Naive thymus-derived CD4-positive, alpha-beta T cell (primary cell): ENCODE data around the gene CNOT6. TPM values are rescaled to one million over a fixed set of nuclear protein-coding genes. Genes with fewer than 3 reads are reported as not detected.

Experiments used
- ATAC-seq: fragments of 150-1000 bp; cut with Tn5 transposase; 2 replicates; pipeline ENCODE4 v1.10.0; 2021; ENCODE audit warnings: mild to moderate bottlenecking, moderate library complexity
- CTCF ChIA-PET: fragments of 350-600 bp; sonication (Branson Sonifier 250); formaldehyde crosslinking; loops from one replicate; lab custom pipeline; 2021; ENCODE audit warnings: antibody characterized with exemption; lab: Charles Lee
- POLR2A ChIA-PET: fragments of 350-600 bp; sonication (Branson Sonifier 250); formaldehyde crosslinking; loops from one replicate; lab custom pipeline; 2021; ENCODE audit warnings: antibody characterized with exemption, inconsistent platforms; lab: Charles Lee
- DNase-seq, 9 donors: peaks; one replicate each; pipeline versions ENCODE4 v3.0.0 to v3.0.0-alpha.2; 2020 to 2022; ENCODE audit warnings: mixed read lengths in 1 of 9
- H3K27ac ChIP-seq: one replicate; pipeline ENCODE4 v1.7.0; 2013; ENCODE audit warnings: mild to moderate bottlenecking, low read depth, low read length, moderate library complexity
- H3K27me3 ChIP-seq, 2 donors: one replicate each; pipeline ENCODE4 v1.7.0; 2013; ENCODE audit warnings: low read length in 2 of 2, mild to moderate bottlenecking in 2 of 2, moderate library complexity in 2 of 2; ENCODE audit not compliant: control insufficient read depth in 2 of 2, insufficient read depth in 2 of 2
- H3K36me3 ChIP-seq, 3 experiments: 1 replicate in 2 of 3; 2 replicates in 1 of 3; pipeline ENCODE4 v1.7.0; 2013; ENCODE audit warnings: low read length in 3 of 3, mild to moderate bottlenecking in 3 of 3, moderate library complexity in 1 of 3; ENCODE audit not compliant: insufficient read depth in 3 of 3, control insufficient read depth in 2 of 3
- H3K4me1 ChIP-seq, 2 donors: one replicate each; pipeline ENCODE4 v1.7.0; 2013; ENCODE audit warnings: low read length in 2 of 2, mild to moderate bottlenecking in 2 of 2, moderate library complexity in 1 of 2; ENCODE audit not compliant: control insufficient read depth in 2 of 2, insufficient read depth in 2 of 2
- H3K4me3 ChIP-seq: 2 replicates; pipeline ENCODE4 v1.7.0; 2013; ENCODE audit warnings: mild to moderate bottlenecking, low read length
- H3K9me3 ChIP-seq, 3 experiments: 1 replicate in 2 of 3; 2 replicates in 1 of 3; pipeline ENCODE4 v1.7.0; 2013; ENCODE audit warnings: low read length in 3 of 3; ENCODE audit not compliant: control insufficient read depth in 2 of 3
- H3K27ac Mint-ChIP-seq, 9 donors: one replicate each; pipeline ENCODE4 v1.8.0; 2020 to 2022; ENCODE audit warnings: mixed read lengths in 9 of 9, mild to moderate bottlenecking in 8 of 9, moderate library complexity in 5 of 9, inconsistent platforms in 2 of 9
- H3K27me3 Mint-ChIP-seq, 5 donors: one replicate each; pipeline ENCODE4 v1.8.0; 2021 to 2022; ENCODE audit warnings: mixed read lengths in 5 of 5, mild to moderate bottlenecking in 1 of 5
- H3K36me3 Mint-ChIP-seq, 5 donors: one replicate each; pipeline ENCODE4 v1.8.0; 2020 to 2022; ENCODE audit warnings: mixed read lengths in 5 of 5, mild to moderate bottlenecking in 3 of 5, inconsistent platforms in 1 of 5
- H3K4me1 Mint-ChIP-seq, 7 donors: one replicate each; pipeline ENCODE4 v1.8.0; 2020 to 2022; ENCODE audit warnings: mixed read lengths in 7 of 7, mild to moderate bottlenecking in 3 of 7, inconsistent platforms in 1 of 7
- H3K4me3 Mint-ChIP-seq, 10 donors: one replicate each; pipeline ENCODE4 v1.8.0; 2020 to 2022; ENCODE audit warnings: mild to moderate bottlenecking in 10 of 10, mixed read lengths in 10 of 10, moderate library complexity in 6 of 10, inconsistent platforms in 2 of 10
- H3K9me3 Mint-ChIP-seq, 11 donors: one replicate each; pipeline ENCODE4 v1.8.0; 2020 to 2022; ENCODE audit warnings: mixed read lengths in 11 of 11, mild to moderate bottlenecking in 4 of 11, inconsistent platforms in 1 of 11, moderate library complexity in 1 of 11
- intact Hi-C, 2 donors: fragments of 100-400 bp; cut with micrococcal nuclease; formaldehyde crosslinking; loops; one replicate each; pipeline ENCODE4 v1.15.1; 2023
- polyA plus RNA-seq, 2 donors: library from polyadenylated mRNA; unstranded; fragments of 300-500 nt; fragmentation: Illumina TruSeq; gene quantifications; one replicate each; pipeline ENCODE4 v1.2.3, GENCODE V29; 2021
- total RNA-seq, 6 experiments: library from RNA in 5 of 6; stranded (reverse) in 5 of 6; gene quantifications; 1 replicate in 5 of 6; 2 replicates in 1 of 6; pipeline ENCODE4 v1.2.3 and lab custom pipeline; 2021 to 2026

CNOT6 gene
- total and polyA plus RNA-seq, 7 experiments from 2014 or later = 8.3 to 41.9 (median 25.4) TPM

- ChIA-PET POLR2A (no interaction called here), CTCF (no interaction called here)
- Mint-ChIP-seq H3K4me3 (no peak overlapping the region), H3K27ac (no peak overlapping the region), H3K36me3 (peaks cover 0 to 4% (median 0%) of the 10 kb centered on the region in 5 donors), H3K9me3 (no peaks in the 10 kb centered on the region), H3K4me1 (peaks cover 0 to 11% (median 6%) of the 10 kb centered on the region in 7 donors), H3K27me3 (peaks cover 11 to 19% (median 18%) of the 10 kb centered on the region in 5 donors)
- Histone ChIP-seq H3K27me3 (no peaks in the 10 kb centered on the region), H3K4me3 (no peak overlapping the region), H3K36me3 (no peaks in the 10 kb centered on the region), H3K9me3 (no peaks in the 10 kb centered on the region), H3K27ac (no peak overlapping the region), H3K4me1 (no peaks in the 10 kb centered on the region)
- ATAC-seq (no peak), DNase-seq (no peak)
- intact Hi-C loops = no loop called here
These were observed 102.6 kb downstream of the CNOT6 start for GRCh38 chr5:180596668-180597231.

GRCh38 chr5:180598316-180598701 lies 104.1 kb downstream of the CNOT6 start:
- Histone ChIP-seq H3K4me1 (no peaks in the 10 kb centered on the region), H3K4me3 (no peak overlapping the region), H3K36me3 (no peaks in the 10 kb centered on the region), H3K27ac (no peak overlapping the region), H3K9me3 (no peaks in the 10 kb centered on the region), H3K27me3 (no peaks in the 10 kb centered on the region)
- H3K36me3 Mint-ChIP-seq = no peaks in the 10 kb centered on the region
- DNase-seq (no peak), ATAC-seq (no peak)
- POLR2A ChIA-PET = no interaction called here
- CTCF ChIA-PET = no interaction called here
- no peaks in the 10 kb centered on the region for H3K9me3 Mint-ChIP-seq
- H3K4me1 Mint-ChIP-seq = peaks cover 0 to 1% (median 0%) of the 10 kb centered on the region in 7 donors
- H3K27ac Mint-ChIP-seq = no peak overlapping the region
- peaks cover 2 to 6% (median 5%) of the 10 kb centered on the region in 5 donors for H3K27me3 Mint-ChIP-seq
- H3K4me3 Mint-ChIP-seq = no peak overlapping the region
- intact Hi-C loops = no loop called here

GRCh38 chr5:180598797-180599589 lies 104.8 kb downstream of the CNOT6 start:
- no peak for ATAC-seq
- Mint-ChIP-seq H3K27me3 (no peaks in the 10 kb centered on the region), H3K4me3 (no peak overlapping the region), H3K36me3 (no peaks in the 10 kb centered on the region), H3K9me3 (no peaks in the 10 kb centered on the region), H3K4me1 (no peaks in the 10 kb centered on the region), H3K27ac (no peak overlapping the region)
- Histone ChIP-seq H3K27me3 (no peaks in the 10 kb centered on the region), H3K27ac (no peak overlapping the region), H3K9me3 (no peaks in the 10 kb centered on the region), H3K4me3 (no peak overlapping the region), H3K36me3 (no peaks in the 10 kb centered on the region), H3K4me1 (no peaks in the 10 kb centered on the region)
- intact Hi-C loops = no loop called here
- no peak for DNase-seq
- ChIA-PET POLR2A (no interaction called here), CTCF (no interaction called here)

GRCh38 chr5:180599590-180599914 lies 105.4 kb downstream of the CNOT6 start:
- H3K9me3 ChIP-seq = no peaks in the 10 kb centered on the region
- ChIA-PET POLR2A (no interaction called here), CTCF (no interaction called here)
- no peaks in the 10 kb centered on the region for H3K9me3 Mint-ChIP-seq
- H3K27me3 Mint-ChIP-seq = no peaks in the 10 kb centered on the region
- H3K36me3 Mint-ChIP-seq = no peaks in the 10 kb centered on the region
- H3K27me3 ChIP-seq = no peaks in the 10 kb centered on the region
- H3K4me1 ChIP-seq = no peaks in the 10 kb centered on the region
- H3K4me3 Mint-ChIP-seq = no peak overlapping the region
- intact Hi-C loops = no loop called here
- H3K4me1 Mint-ChIP-seq = no peaks in the 10 kb centered on the region
- no peaks in the 10 kb centered on the region for H3K36me3 ChIP-seq
- DNase-seq (no peak), ATAC-seq (no peak)
- no peak overlapping the region for H3K27ac ChIP-seq
- H3K4me3 ChIP-seq = no peak overlapping the region
- no peak overlapping the region for H3K27ac Mint-ChIP-seq

- Mint-ChIP-seq H3K36me3 (no peaks in the 10 kb centered on the region), H3K4me1 (no peaks in the 10 kb centered on the region), H3K9me3 (no peaks in the 10 kb centered on the region), H3K27ac (no peak overlapping the region), H3K4me3 (no peak overlapping the region), H3K27me3 (no peaks in the 10 kb centered on the region)
- Histone ChIP-seq H3K36me3 (no peaks in the 10 kb centered on the region), H3K4me3 (no peak overlapping the region), H3K27me3 (no peaks in the 10 kb centered on the region), H3K9me3 (no peaks in the 10 kb centered on the region), H3K27ac (no peak overlapping the region), H3K4me1 (no peaks in the 10 kb centered on the region)
- ChIA-PET POLR2A (no interaction called here), CTCF (no interaction called here)
- intact Hi-C loops = no loop called here
- ATAC-seq = no peak
- DNase-seq = no peak
These were observed 105.9 kb downstream of the CNOT6 start for GRCh38 chr5:180599981-180600553.

GRCh38 chr5:180600554-180601041 lies 106.4 kb downstream of the CNOT6 start:
- H3K36me3 ChIP-seq = no peaks in the 10 kb centered on the region
- Mint-ChIP-seq H3K4me3 (no peak overlapping the region), H3K27ac (no peak overlapping the region), H3K36me3 (no peaks in the 10 kb centered on the region), H3K4me1 (peaks cover 0 to 2% (median 0%) of the 10 kb centered on the region in 7 donors), H3K9me3 (no peaks in the 10 kb centered on the region), H3K27me3 (no peaks in the 10 kb centered on the region)
- CTCF ChIA-PET = no interaction called here
- DNase-seq = no peak
- no peaks in the 10 kb centered on the region for H3K9me3 ChIP-seq
- H3K27ac ChIP-seq = no peak overlapping the region
- POLR2A ChIA-PET = no interaction called here
- no peaks in the 10 kb centered on the region for H3K27me3 ChIP-seq
- no peak overlapping the region for H3K4me3 ChIP-seq
- intact Hi-C loops = no loop called here
- no peak for ATAC-seq
- H3K4me1 ChIP-seq = no peaks in the 10 kb centered on the region
